Right forelimb (tissue), 1 donor: Measurements from ENCODE around the gene NEURL1B.

Experiments
- DNase-seq: peaks from one replicate; pipeline ENCODE4 v3.0.0-alpha.2; 2018

Gene NEURL1B

DNA sequence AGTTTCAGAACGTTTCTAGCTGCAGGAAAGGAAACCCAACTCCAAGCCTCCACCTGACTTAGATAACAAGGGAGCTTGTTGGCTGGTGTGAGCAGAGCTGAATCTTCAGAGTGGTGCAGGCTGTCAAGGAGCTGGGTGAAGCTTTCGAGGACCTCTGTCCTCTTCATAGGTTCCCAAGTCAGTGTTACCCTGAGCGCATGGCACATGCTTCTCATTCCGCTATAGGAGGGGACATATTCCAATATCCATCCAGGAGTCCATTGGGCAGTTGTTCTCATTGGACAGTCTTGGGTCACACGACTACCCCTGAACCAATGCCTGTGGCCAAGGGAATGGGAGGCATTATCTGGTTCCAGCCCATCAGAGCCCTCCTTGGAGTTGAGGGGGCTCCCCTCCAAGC, 79.6 kb downstream of the NEURL1B start:
- DNase-seq = no peak

- no peak for DNase-seq
These were observed 80.6 kb downstream of the NEURL1B start for GRCh38 chr5:172721455-172722326.

DNA sequence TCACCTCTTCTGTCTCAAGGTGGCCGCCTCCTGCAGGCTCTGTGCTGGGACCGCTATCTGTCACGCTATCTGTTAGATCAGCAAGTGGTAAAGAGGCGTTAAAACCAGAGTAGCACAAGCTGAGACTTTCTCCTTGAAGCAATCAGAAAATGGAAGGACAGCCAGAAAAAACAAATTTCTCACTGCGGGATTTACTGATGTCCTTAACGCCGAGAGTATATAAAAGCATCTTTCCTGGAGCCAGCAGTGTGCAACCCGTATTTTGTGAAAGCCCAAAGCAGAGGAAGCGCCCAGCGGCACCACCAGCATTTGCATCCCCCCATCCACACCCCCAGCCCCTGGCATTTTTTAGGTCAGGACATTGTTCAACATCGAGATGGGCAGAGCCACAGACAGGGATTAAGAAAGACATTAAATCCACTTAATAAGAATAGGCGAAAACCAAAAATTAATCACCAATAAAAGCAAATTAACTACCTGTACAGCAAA, 81.3 kb downstream of the NEURL1B start:
- DNase-seq = no peak

- no peak for DNase-seq
These were observed 82.4 kb downstream of the NEURL1B start for GRCh38 chr5:172723508-172723907.

DNA sequence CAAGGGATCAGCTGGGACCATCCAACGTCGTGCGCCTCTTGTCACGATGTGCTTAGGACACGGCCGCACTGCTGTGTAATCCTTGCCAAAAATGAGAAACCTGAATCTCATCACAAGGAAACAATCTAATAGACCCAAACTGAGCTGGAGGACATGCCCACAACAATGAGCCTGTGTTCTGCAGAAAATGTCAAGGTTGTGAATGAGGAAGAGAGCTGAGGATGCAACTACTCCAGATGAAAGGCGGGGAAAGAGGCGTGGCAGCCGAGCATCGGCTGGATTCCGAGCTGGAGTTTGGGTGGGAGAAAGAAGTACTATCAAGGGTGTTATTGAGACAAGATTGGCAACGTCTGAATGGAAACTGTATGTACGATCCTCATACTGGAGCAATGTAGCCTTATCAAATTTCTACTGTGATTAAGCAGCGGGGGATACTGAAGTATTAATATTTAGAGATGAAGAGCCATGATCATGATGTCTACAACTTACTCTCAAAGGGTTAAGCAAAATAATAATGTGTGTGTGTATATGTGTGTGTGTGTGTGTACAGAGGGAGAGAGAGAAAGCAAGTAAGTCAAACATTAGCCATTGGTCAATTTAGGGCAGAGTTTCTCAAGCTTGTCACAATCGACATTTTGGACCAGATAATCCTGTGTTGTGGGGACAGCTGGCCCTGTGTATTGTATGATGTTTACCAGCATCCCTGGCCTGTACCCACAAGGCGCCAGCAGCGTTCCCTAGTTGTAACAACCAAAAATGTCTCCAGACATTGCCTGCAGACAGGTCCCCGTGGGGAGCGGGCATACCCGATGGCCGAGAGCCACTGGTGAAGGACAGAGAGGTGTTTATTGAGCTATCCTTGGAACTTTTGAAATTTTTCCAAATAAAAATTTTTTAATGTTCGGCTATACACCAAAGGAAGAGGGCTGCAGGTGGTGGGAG, 83.5 kb downstream of the NEURL1B start:
- DNase-seq = no peak

DNA sequence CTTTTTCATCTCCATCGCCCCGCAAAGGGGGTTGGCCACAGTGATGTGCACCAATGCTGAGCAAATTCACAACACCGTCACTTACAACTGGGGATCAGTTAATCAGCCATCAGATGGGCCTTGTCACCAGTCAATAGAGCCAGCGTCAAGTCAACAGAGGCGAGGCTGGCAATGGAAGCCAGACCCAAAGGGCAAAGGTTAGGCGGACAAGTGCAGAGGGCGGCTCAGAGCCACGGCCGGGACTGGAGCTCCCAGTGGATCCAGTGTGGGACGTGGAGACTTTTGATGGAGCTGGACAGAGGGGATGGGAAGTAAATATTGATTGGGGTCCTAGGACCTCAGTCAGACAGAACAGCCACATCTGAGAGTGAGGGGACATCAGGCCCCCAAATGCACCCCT, 84.2 kb downstream of the NEURL1B start:
- DNase-seq = no peak

DNA sequence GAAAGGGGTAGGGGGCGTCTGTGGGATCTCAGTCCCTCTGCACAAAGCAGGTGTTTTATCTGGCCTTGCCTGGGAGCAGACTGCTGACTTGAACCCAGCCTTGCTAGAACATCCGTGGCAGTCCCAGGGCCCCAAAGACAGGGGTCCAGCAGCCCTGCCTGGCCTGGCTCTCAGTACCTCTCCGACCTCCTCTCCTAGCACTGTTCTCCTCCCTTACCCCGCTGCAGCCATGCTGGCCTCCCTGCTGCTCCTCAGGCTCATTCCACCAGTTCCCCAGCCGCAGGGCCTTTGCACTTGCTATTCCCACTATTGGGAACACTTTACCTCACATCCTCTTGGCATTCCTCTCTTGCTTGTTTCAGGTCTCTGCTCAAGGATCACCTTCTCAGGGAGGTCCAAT, 84.7 kb downstream of the NEURL1B start:
- no peak for DNase-seq

DNA sequence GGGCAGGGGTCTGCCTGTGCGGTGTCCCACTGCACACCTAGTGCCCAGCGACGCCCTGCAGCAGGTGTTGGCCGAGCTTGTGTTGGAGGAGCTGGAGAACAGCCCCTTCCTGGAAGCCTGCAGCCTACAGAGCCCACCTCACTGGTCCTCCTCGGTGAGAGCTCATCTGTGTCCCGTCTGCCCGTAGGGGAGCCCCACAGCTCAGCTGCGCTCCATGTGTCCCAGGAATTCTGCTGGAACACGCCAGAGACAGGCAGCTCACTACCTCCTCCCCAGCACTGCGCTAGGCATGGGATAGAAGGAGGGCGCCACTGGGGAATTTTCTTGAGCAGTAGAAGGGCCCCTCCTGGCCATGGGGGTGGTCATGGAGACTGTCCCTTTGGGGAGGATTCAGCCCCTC, 85.9 kb downstream of the NEURL1B start:
- DNase-seq = no peak

- no peak for DNase-seq
These were observed 86.5 kb downstream of the NEURL1B start for GRCh38 chr5:172727551-172727950.

- DNase-seq = no peak
These were observed 87.6 kb downstream of the NEURL1B start for GRCh38 chr5:172728481-172729241.

- DNase-seq = no peak
These were observed 88.5 kb downstream of the NEURL1B start for GRCh38 chr5:172729588-172729987.

DNA sequence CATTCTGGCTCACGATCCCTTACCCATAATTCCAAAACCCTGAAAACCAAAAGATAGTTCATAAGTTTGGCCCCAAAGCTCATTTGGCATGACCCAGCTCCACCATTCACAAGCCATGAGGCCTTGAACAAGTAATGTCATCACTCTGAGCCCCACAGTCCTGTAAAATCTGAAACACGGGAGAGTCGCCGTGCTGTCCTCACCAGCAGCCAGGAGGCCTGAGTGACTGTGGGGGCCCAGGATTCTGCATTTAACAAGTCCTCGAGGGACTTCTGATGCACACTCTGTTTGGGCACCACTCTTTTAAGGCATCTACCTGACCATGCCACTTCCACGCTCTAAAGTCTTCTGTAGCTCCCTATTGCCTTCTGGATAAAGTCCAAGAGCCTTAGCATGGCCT, 89.2 kb downstream of the NEURL1B start:
- DNase-seq = no peak

DNA sequence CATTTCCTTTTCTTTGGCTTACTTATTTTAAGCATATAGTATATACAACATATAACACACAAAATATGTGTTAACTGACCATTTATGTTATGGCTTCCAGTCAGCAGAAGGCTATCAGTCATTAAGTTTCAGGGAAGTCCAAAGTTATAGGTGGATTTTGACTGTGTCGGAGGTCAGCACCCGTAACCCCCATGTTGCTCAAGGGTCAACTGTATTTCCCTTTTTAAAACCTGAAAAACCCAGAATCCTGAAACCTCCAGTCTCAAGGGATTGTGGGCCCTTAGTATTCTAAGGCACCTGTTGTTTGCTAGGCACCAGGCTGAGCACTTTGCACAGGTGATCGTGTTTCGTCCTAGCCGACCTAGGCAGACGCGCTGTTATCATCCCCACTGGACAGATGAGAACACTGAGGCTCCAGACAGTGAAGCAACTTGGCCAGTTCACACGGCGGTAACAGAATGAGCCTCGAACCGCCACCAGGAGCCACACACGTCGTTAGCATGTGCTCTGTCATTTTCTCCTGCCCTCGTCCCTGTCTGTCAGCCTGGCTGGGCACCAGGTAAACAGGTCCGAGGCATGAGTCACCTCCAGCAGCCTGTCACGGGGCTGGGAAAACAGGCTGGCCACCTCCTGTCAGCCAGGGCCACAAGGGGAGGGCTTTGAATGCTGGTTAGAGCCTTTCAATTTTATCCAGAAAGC, 90.1 kb downstream of the NEURL1B start:
- DNase-seq = no peak

GRCh38 chr5:172731680-172732074, 90.6 kb downstream of the NEURL1B start:
- DNase-seq = no peak

- DNase-seq = no peak
These were observed 91.3 kb downstream of the NEURL1B start for GRCh38 chr5:172732201-172732865.

GRCh38 chr5:172733131-172733973, 92.3 kb downstream of the NEURL1B start:
- DNase-seq = peak; percentile 85

- no peak for DNase-seq
These were observed 92.9 kb downstream of the NEURL1B start for GRCh38 chr5:172733974-172734346.

DNA sequence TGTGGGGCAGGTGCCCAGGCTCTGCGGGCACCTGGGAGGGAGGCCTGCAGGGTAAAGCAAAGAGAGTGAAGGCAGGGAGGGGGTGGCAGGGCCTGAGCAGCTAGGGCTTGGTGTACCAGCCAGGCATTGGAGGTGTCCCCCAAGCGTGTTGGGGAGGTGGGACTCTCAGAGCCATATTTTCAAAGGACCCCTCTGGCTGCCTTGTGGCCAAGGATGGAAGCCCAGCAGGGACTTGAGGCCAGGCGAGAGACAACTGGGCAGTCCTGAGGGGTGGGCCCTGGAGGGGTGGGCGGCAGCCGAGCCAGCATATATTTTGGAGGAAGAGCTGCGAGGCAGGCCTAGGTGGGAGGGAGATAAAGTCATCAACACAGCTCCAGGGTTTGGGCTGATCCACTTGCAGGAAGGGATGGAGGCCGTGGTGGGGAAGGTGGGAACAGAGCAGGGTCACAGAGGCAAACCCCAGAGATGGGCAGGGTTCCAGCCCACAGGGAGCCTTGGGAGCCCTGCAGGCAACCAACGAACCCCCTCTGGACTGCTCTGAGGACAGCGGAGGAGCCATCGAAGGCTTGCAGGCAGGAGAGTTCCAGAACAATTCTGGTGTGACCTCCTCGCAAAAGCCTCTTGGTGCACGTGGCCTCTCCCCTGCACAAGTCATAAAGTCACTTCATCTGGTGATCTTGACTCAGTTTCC, 94.2 kb downstream of the NEURL1B start:
- DNase-seq = no peak

DNA sequence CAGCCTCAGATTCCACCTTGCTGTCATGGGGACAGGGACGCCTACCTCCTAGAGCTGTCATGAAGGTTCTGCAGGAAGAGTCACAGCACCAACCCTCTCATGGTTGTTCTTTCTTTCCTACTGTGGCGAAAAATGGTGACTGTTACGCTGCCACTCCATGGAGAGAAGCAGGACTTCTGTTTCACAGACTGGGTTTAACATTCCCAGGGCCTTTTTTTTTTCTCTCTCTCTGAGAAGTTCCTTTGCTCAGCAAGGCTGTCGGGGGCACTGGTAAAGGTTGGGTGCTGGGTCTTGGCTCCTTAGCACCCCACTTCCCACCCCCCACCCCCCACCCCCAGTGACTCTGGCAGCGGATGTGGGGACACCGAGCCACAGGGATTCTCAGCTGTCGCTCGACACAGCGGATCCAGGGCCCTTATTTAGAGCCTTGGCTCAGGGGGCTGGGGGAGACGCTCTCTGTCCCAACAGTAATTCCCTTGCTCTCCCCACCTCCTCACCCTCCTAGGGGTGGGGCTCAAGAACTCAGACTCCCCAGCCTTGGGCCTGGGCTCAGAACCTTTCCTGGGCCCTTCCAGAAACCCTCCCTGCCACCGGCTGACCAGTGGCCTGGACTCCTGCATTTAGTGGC, 95.6 kb downstream of the NEURL1B start:
- DNase-seq = no peak

DNA sequence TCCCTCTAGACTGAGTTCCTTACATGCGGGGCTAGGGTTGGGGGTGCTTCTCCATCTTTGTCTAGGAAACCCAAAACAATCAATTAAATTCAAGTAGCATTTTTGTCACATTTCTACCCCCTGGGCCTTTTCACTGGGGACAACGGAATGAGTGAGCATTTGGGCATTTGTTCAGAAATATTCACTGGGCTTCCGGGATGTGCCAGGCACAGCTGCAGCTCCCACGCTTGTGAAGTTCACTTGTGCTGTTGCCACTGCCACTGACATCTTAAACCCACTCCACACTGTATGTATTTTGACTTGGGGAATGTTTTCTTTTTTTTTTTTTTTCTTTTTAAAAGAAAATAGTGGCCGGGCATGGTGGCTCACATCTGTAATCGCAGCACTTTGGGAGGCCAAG, 98.3 kb downstream of the NEURL1B start:
- DNase-seq = no peak
